ENCODE data around the gene FLT3. TPM values are rescaled to one million over a fixed set of nuclear protein-coding genes. Genes with fewer than 3 reads are reported as not detected.
"Not testable (repeated sequence)": the region's sequence is repeated elsewhere in the genome, so short reads cannot be mapped to it uniquely, and the experiment has no call there.

FLT3 gene
- total and polyA plus RNA-seq, 12 donors = 0.06 to 1.0 (median 0.26) TPM

GRCh38 chr13:28035146-28035782 is 65.1 kb downstream of the FLT3 start:
- H3K4me3 ChIP-seq = no peak overlapping the region
- no peak overlapping the region for H3K27ac ChIP-seq

DNA sequence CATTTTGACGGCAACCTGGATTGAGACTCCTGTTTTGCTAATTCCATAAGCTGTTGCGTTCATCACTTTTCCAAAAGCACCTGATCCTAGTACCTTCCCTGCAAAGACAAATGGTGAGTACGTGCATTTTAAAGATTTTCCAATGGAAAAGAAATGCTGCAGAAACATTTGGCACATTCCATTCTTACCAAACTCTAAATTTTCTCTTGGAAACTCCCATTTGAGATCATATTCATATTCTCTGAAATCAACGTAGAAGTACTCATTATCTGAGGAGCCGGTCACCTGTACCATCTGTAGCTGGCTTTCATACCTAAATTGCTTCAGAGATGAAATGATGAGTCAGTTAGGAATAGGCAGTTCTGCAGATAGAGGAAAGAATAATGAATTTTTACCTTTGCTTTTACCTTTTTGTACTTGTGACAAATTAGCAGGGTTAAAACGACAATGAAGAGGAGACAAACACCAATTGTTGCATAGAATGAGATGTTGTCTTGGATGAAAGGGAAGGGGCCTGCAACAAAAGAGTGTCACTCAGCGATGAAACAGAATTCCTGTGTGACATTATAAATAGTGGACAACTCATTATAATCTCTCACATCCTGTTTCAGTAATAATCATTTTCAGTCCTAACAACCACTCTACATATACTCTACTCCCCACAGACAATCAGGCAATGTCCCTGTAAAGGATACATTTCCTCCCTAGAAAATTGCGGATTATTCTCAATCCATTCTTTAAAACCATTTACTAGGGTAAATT is 66.3 kb downstream of the FLT3 start:
- peaks cover 3% of the 10 kb centered on the region for H3K27me3 ChIP-seq
- no peak for DNase-seq
- intact Hi-C loops (cut with DNase I) = no loop called here
- H3K4me3 ChIP-seq = no peak overlapping the region
- H3K27ac ChIP-seq = no peak overlapping the region
- no peaks in the 10 kb centered on the region for H3K4me1 ChIP-seq (replicated peaks in 1 of 2)
- no peak for TF ChIP-seq POLR2A (IDR thresholded peaks at IDR 0.05)
- TF ChIP-seq CTCF (IDR thresholded peaks at IDR 0.05) = no peak
- 79 to 86% (median 83%) methylated on average over 8 of the region's 8 CpGs for WGBS, 4 donors
- H3K9me3 ChIP-seq (replicated peaks in 1 of 3) = no peaks in the 10 kb centered on the region
- no peaks in the 10 kb centered on the region for H3K36me3 ChIP-seq (replicated peaks in 1 of 2)

More at GRCh38 chr13:28035146-28035782, 65.1 kb downstream of the FLT3 start:
- Histone ChIP-seq H3K4me1 (replicated peaks in 1 of 2) (no peaks in the 10 kb centered on the region), H3K9me3 (replicated peaks in 1 of 3) (no peaks in the 10 kb centered on the region), H3K36me3 (replicated peaks in 1 of 2) (no peaks in the 10 kb centered on the region), H3K27me3 (no peaks in the 10 kb centered on the region)
- DNase-seq = peak in 2 of 7 donors; percentile 19 to 24
- WGBS, 4 donors = 53 to 65% (median 58%) methylated on average over 6 of the region's 6 CpGs
- TF ChIP-seq CTCF (IDR thresholded peaks at IDR 0.05) (no peak), POLR2A (IDR thresholded peaks at IDR 0.05) (no peak)
- intact Hi-C loops (cut with DNase I) = no loop called here

GRCh38 chr13:28032438-28032837 is 67.9 kb downstream of the FLT3 start:
- DNase-seq; H3K4me1 ChIP-seq (replicated peaks in 1 of 2); H3K27ac ChIP-seq; intact Hi-C loops (cut with DNase I); H3K4me3 ChIP-seq; H3K36me3 ChIP-seq (replicated peaks in 1 of 2); H3K27me3 ChIP-seq; H3K9me3 ChIP-seq (replicated peaks in 1 of 3): not testable (repeated sequence)
- 88 to 100% (median 97%) methylated on average over 1 of the region's 1 CpG for WGBS, 4 donors

DNA sequence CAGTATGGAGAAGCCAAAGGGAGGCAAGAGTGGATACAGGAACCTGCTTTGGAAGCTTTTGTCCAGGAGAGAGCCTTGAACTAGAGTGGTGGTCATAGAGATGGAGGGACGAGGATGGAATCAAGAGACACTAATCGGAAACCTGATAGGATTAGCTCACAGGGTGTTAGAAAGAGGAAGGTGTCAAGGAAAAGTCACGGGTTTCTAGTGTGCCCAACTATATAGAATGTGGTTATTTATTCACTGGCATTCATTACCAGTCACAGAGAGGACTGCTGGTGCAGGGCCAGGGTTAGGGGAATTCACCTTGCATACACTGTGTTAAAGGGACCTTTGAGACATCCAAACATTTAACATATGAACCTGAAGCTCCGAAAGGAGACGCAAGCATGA is 68.5 kb downstream of the FLT3 start:
- Histone ChIP-seq H3K9me3 (replicated peaks in 1 of 3) (no peaks in the 10 kb centered on the region), H3K27me3 (peaks cover 3% of the 10 kb centered on the region), H3K4me3 (no peak overlapping the region), H3K27ac (no peak overlapping the region), H3K4me1 (replicated peaks in 1 of 2) (no peaks in the 10 kb centered on the region), H3K36me3 (replicated peaks in 1 of 2) (no peaks in the 10 kb centered on the region)
- intact Hi-C loops (cut with DNase I) = no loop called here
- DNase-seq = no peak
- no peak for TF ChIP-seq CTCF (IDR thresholded peaks at IDR 0.05)
- no peak for TF ChIP-seq POLR2A (IDR thresholded peaks at IDR 0.05)
- 65 to 80% (median 71%) methylated on average over 5 of the region's 5 CpGs for WGBS, 4 donors

Measured in adrenal gland (tissue), 12 donors.